HCT116 (cell line): ENCODE results near the gene TFEB. TPM values are rescaled to one million over a fixed set of nuclear protein-coding genes. Genes with fewer than 3 reads are reported as not detected.

Experiments
- ATAC-seq: fragments of 200-7000 bp; cut with Tn5 transposase; 2 replicates; pipeline ENCODE4 v1.9.1; 2020; ENCODE audit warnings: mild to moderate bottlenecking, moderate library complexity
- BruUV-seq: library from RNA; stranded (reverse); fragments of 400-500 nt; replicated peaks from 2 replicates; lab custom pipeline; 2021; lab: Mats Ljungman, UMichigan
- CTCF ChIA-PET: fragments of 300-600 bp; sonication (Branson Sonifier 250); formaldehyde crosslinking; loops from one replicate; lab custom pipeline; 2021; ENCODE audit warnings: antibody characterized with exemption; lab: Charles Lee
- POLR2A ChIA-PET: fragments of 300-600, 350-600 bp; sonication (Branson Sonifier 250); formaldehyde crosslinking; loops from one replicate; lab custom pipeline; 2021; ENCODE audit warnings: antibody characterized with exemption; lab: Charles Lee
- RAD21 ChIA-PET, 2 experiments: fragments of 300-600 bp; sonication (Branson Sonifier 250); formaldehyde crosslinking; loops; one replicate each; lab custom pipeline; 2023; ENCODE audit warnings: low total read pairs in 2 of 2; ENCODE audit not compliant: uncharacterized antibody in 2 of 2, unreplicated experiment in 2 of 2, low non-redundant PET in 1 of 2; lab: Charles Lee
- DNase-seq: peaks from one replicate; pipeline ENCODE4 v3.0.0-alpha.2; 2010; ENCODE audit warnings: low read depth, low spot score
- H2AFZ ChIP-seq: fragments of 200-600 bp; shearing (Covaris generic), sonication (generic); 2 replicates; pipeline ENCODE4 v1.6.1; 2017; ENCODE audit warnings: low read depth, mixed run types, mixed read lengths, antibody characterized with exemption, low read length; ENCODE audit not compliant: poor library complexity, severe bottlenecking
- H3K27ac ChIP-seq: 2 replicates; pipeline ENCODE4 v1.5.1; 2012; ENCODE audit warnings: low read depth, low read length
- H3K27me3 ChIP-seq: fragments of 200-600 bp; sonication (generic); 2 replicates; pipeline ENCODE4 v1.6.1; 2016; ENCODE audit warnings: mixed run types, low read length, mixed read lengths; ENCODE audit not compliant: insufficient read depth
- H3K36me3 ChIP-seq, 2 experiments: fragments of 200-500 bp in 1 of 2; fragments of 200-600 bp in 1 of 2; sonication (Bioruptor generic) in 1 of 2; sonication (generic) in 1 of 2; 2 replicates each; pipeline versions ENCODE4 v1.5.1 to v1.6.1; 2014 to 2016; ENCODE audit warnings: low read length in 2 of 2, inconsistent platforms in 1 of 2, mixed read lengths in 1 of 2, mixed run types in 1 of 2; ENCODE audit not compliant: insufficient read depth in 2 of 2, control insufficient read depth in 1 of 2
- H3K4me1 ChIP-seq, 2 experiments: fragments of 200-600 bp in 1 of 2; sonication (generic) in 1 of 2; 2 replicates each; pipeline versions ENCODE4 v1.5.1 to v1.6.1; 2012 to 2017; ENCODE audit warnings: low read length in 2 of 2, inconsistent platforms in 1 of 2, mild to moderate bottlenecking in 1 of 2, mixed read lengths in 1 of 2, mixed run types in 1 of 2, moderate library complexity in 1 of 2; ENCODE audit not compliant: insufficient read depth in 2 of 2, control insufficient read depth in 1 of 2
- H3K4me2 ChIP-seq: fragments of 200-600 bp; sonication (generic); 2 replicates; pipeline ENCODE4 v1.6.1; 2017; ENCODE audit warnings: mixed run types, low read length, mixed read lengths
- H3K4me3 ChIP-seq, 2 experiments: fragments of 200-600 bp in 1 of 2; sonication (generic) in 1 of 2; replicated peaks in 1 of 2; 2 replicates each; pipeline ENCODE4 v1.5.1; 2011 to 2016; ENCODE audit warnings: low read length in 2 of 2, control low read depth in 1 of 2, low read depth in 1 of 2, mild to moderate bottlenecking in 1 of 2, mixed read lengths in 1 of 2, mixed run types in 1 of 2
- H3K79me2 ChIP-seq: fragments of 200-600 bp; sonication (generic); 2 replicates; pipeline ENCODE4 v1.6.1; 2017; ENCODE audit warnings: mild to moderate bottlenecking, mixed run types, low read length, moderate library complexity, mixed read lengths; ENCODE audit not compliant: insufficient read depth
- H3K9ac ChIP-seq: fragments of 200-600 bp; sonication (generic); 2 replicates; pipeline ENCODE4 v1.6.1; 2016; ENCODE audit warnings: low read length, mixed read lengths
- H3K9me2 ChIP-seq: fragments of 200-600 bp; sonication (generic), shearing (Covaris generic); 2 replicates; pipeline ENCODE4 v1.6.1; 2017; ENCODE audit warnings: mixed run types, mild to moderate bottlenecking, moderate library complexity; ENCODE audit not compliant: insufficient read depth
- H3K9me3 ChIP-seq, 2 experiments: fragments of 200-500 bp in 1 of 2; fragments of 200-600 bp in 1 of 2; sonication (Bioruptor generic) in 1 of 2; sonication (generic) in 1 of 2; 2 replicates each; pipeline ENCODE4 v1.6.1; 2014 to 2017; ENCODE audit warnings: low read length in 2 of 2, mixed read lengths in 2 of 2, inconsistent platforms in 1 of 2, low read depth in 1 of 2, mild to moderate bottlenecking in 1 of 2, mixed run types in 1 of 2, moderate library complexity in 1 of 2; ENCODE audit not compliant: control insufficient read depth in 1 of 2, insufficient read depth in 1 of 2
- H4K20me1 ChIP-seq: fragments of 200-600 bp; sonication (generic), shearing (Covaris generic); 2 replicates; pipeline ENCODE4 v1.6.1; 2017; ENCODE audit warnings: mixed run types, mild to moderate bottlenecking, moderate library complexity; ENCODE audit not compliant: insufficient read depth
- ATF3 ChIP-seq: IDR thresholded peaks from 2 replicates; pipeline ENCODE4 v1.6.1; 2012
- CBX3 ChIP-seq: IDR thresholded peaks from 2 replicates; pipeline ENCODE4 v1.6.1; 2012; ENCODE audit warnings: low read depth
- CTCF ChIP-seq, 3 experiments: fragments of 200-600 bp in 1 of 3; sonication (generic) in 1 of 3; IDR thresholded peaks in 2 of 3; conservative IDR thresholded peaks in 1 of 3; 2 replicates each; pipeline ENCODE4 v1.5.1; 2012 to 2017; ENCODE audit warnings: low read depth in 2 of 3, low read length in 2 of 3, antibody characterized with exemption in 1 of 3, borderline replicate concordance in 1 of 3, control low read depth in 1 of 3, mild to moderate bottlenecking in 1 of 3, mixed read lengths in 1 of 3, mixed run types in 1 of 3, moderate library complexity in 1 of 3; ENCODE audit not compliant: insufficient read depth in 1 of 3
- ELF1 ChIP-seq: IDR thresholded peaks from 2 replicates; pipeline ENCODE4 v1.6.1; 2012; ENCODE audit warnings: low read depth, borderline replicate concordance
- EZH2 ChIP-seq: fragments of 200-600 bp; sonication (generic); IDR thresholded peaks from 2 replicates; pipeline ENCODE4 v1.6.1; 2017; ENCODE audit warnings: antibody characterized with exemption, mixed run types
- FOSL1 ChIP-seq: IDR thresholded peaks from 2 replicates; pipeline ENCODE4 v1.6.1; 2012; ENCODE audit warnings: low read depth
- JUND ChIP-seq: IDR thresholded peaks from 2 replicates; pipeline ENCODE4 v1.6.1; 2012
- MAX ChIP-seq: IDR thresholded peaks from 2 replicates; pipeline ENCODE4 v1.6.1; 2012
- POLR2A ChIP-seq: IDR thresholded peaks from 2 replicates; pipeline ENCODE4 v1.7.0; 2011; ENCODE audit warnings: borderline replicate concordance; ENCODE audit not compliant: insufficient read depth, insufficient read length; ENCODE audit errors: extremely low read depth
- RAD21 ChIP-seq: IDR thresholded peaks from 2 replicates; pipeline ENCODE4 v1.6.1; 2012; ENCODE audit warnings: low read depth, mild to moderate bottlenecking
- SIN3A ChIP-seq: IDR thresholded peaks from 2 replicates; pipeline ENCODE4 v1.6.1; 2012; ENCODE audit warnings: low read depth
- SP1 ChIP-seq: IDR thresholded peaks from 2 replicates; pipeline ENCODE4 v1.6.1; 2012; ENCODE audit warnings: low read depth
- SRF ChIP-seq: IDR thresholded peaks from 2 replicates; pipeline ENCODE4 v1.6.1; 2012; ENCODE audit warnings: low read depth
- TCF7L2 ChIP-seq: IDR thresholded peaks from 2 replicates; pipeline ENCODE4 v1.7.0; 2011; ENCODE audit warnings: borderline replicate concordance, inconsistent platforms; ENCODE audit not compliant: insufficient read depth, insufficient read length; ENCODE audit errors: extremely low read depth
- YY1 ChIP-seq: IDR thresholded peaks from 2 replicates; pipeline ENCODE4 v1.6.1; 2011; ENCODE audit warnings: low read length, low read depth, moderate library complexity, mild to moderate bottlenecking; ENCODE audit not compliant: insufficient replicate concordance; ENCODE audit errors: extremely low read depth
- ZBTB33 ChIP-seq: IDR thresholded peaks from 2 replicates; pipeline ENCODE4 v1.6.1; 2011; ENCODE audit warnings: mild to moderate bottlenecking, low read length, moderate library complexity; ENCODE audit not compliant: insufficient replicate concordance; ENCODE audit errors: extremely low read depth
- ZFX ChIP-seq: fragments of 450-650 bp; IDR thresholded peaks from 2 replicates; pipeline ENCODE4 v1.6.1; 2017
- ZNF274 ChIP-seq: fragments of 200-500 bp; sonication (Bioruptor generic); IDR thresholded peaks from 2 replicates; pipeline ENCODE4 v1.6.1; 2014; ENCODE audit warnings: mild to moderate bottlenecking, low read depth, low read length, inconsistent platforms
- intact Hi-C: fragments of 100-400 bp; cut with micrococcal nuclease; formaldehyde crosslinking; loops from 2 replicates; pipeline ENCODE4 v1.10.0; 2022
- total RNA-seq: library from RNA; stranded (reverse); gene quantifications from one replicate; pipeline ENCODE4 v1.2.1, GENCODE V29; 2021; ENCODE audit not compliant: unreplicated experiment

The TFEB gene
- total RNA-seq, 1 experiment from 2014 or later = 4.8 TPM

GRCh38 chr6:41740366-41741162 lies 5.2 kb upstream of the TFEB start (continued):
- TF ChIP-seq CTCF (IDR thresholded peaks at IDR 0.05 in 2 of 3, conservative IDR thresholded peaks at IDR 0.05 in 1 of 3; ENCODE audit: borderline replicate concordance in 1 of 3, insufficient read depth in 1 of 3, low read depth in 2 of 3, low read length in 2 of 3) (no peak), MAX (no peak)

- ChIA-PET RAD21 (no interaction called here), POLR2A (no interaction called here), CTCF (no interaction called here)
- Histone ChIP-seq H3K27me3 (no peaks in the 10 kb centered on the region), H2AFZ (no peak overlapping the region), H3K27ac (no peak overlapping the region), H3K9me2 (no peaks in the 10 kb centered on the region), H3K79me2 (no peaks in the 10 kb centered on the region), H3K9ac (no peak overlapping the region), H4K20me1 (no peaks in the 10 kb centered on the region), H3K36me3 (no peaks in the 10 kb centered on the region), H3K4me3 (no peak overlapping the region), H3K9me3 (no peaks in the 10 kb centered on the region), H3K4me1 (peaks cover 10 to 29% of the 10 kb centered on the region in 2 experiments), H3K4me2 (no peak overlapping the region)
- TF ChIP-seq ELF1 (no peak), RAD21 (no peak), EZH2 (no peak), TCF7L2 (no peak), POLR2A (no peak), SP1 (no peak), YY1 (no peak), SRF (no peak), CBX3 (no peak), ZFX (no peak), JUND (no peak), ATF3 (no peak), ZBTB33 (no peak), CTCF (IDR thresholded peaks at IDR 0.05 in 2 of 3, conservative IDR thresholded peaks at IDR 0.05 in 1 of 3; ENCODE audit: borderline replicate concordance in 1 of 3, insufficient read depth in 1 of 3, low read depth in 2 of 3, low read length in 2 of 3) (no peak), FOSL1 (no peak), ZNF274 (no peak), SIN3A (no peak), MAX (no peak)
- BruUV-seq = no TSS peak
- ATAC-seq (no peak), DNase-seq (no peak)
- intact Hi-C loops = no loop called here
These were observed 3.6 kb upstream of the TFEB start for GRCh38 chr6:41739041-41739440.
